Non-pigmented ciliary epithelial cell (primary cell): ENCODE data around the gene ANKRD12.

Experiments
- DNase-seq: peaks from one replicate; pipeline ENCODE4 v3.0.0-alpha.2; 2010; ENCODE audit warnings: low read depth

Gene ANKRD12

GRCh38 chr18:9188359-9189231, 52.0 kb downstream of the ANKRD12 start:
- no peak for DNase-seq

GRCh38 chr18:9189491-9189890, 52.9 kb downstream of the ANKRD12 start:
- DNase-seq, result no peak

- no peak for DNase-seq
Measured at GRCh38 chr18:9191658-9192256, 55.2 kb downstream of the ANKRD12 start.

DNA sequence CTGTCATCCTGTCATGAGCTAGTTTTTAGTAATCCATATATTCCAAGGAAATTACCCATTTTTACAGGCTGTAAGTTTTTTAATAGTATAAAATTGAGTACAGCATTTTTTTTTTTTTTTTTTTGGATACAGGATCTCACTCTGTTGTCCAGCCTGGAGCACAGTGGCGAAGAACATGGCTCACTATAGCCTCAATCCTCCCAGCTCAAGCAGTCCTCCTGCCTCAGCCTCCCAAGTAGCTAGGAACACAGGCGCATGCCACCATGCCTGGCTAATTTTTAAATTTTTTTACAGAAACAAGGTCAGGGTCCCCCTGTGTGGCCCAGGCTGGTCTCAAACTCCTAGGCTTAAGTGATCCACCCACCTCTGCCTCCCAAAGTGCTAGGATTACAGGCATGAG, 56.5 kb downstream of the ANKRD12 start:
- no peak for DNase-seq

DNA sequence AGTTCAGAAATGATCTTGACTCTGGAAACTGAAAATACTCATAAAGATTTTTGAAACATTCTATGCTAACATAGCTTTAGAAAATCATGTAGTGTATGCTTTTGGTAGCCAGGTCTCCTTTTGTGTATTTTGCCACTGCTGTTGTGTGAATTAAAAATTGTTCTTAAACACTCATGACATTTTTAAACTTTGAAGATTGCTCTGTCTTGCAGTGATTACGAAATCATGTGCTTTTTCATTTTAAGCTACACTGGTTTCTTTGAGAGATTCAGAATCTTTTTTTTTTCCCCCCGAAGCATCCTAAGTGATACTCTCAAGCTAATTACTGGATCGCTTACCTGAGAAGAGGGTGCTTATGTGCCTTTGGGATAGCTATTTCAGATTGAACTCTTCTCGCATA, 60.0 kb downstream of the ANKRD12 start:
- no peak for DNase-seq

DNA sequence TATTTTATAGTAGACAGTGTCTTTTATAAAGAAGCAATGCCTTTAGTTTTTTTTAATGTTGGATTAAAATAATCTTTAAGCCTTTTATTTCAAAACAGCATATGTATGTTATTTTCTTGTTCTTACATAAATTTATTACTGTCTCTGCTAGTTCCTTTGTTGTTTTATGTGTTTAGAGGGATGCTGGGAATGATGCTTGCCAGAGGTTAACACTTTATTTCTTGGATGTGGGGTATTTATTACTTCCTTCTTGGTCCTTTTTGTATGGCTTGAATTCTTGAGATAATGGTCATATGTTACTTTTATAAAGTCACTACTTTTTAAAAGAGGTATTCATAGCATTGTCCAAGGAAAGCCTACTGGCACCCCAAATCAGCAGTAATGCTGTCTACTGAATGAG, 63.1 kb downstream of the ANKRD12 start:
- no peak for DNase-seq

- DNase-seq, result no peak
Measured at GRCh38 chr18:9201224-9201623, 64.6 kb downstream of the ANKRD12 start.

- no peak for DNase-seq
Measured at GRCh38 chr18:9204659-9205058, 68.1 kb downstream of the ANKRD12 start.

GRCh38 chr18:9206421-9206820, 69.8 kb downstream of the ANKRD12 start:
- DNase-seq, result no peak

GRCh38 chr18:9209279-9209678, 72.7 kb downstream of the ANKRD12 start:
- DNase-seq, result no peak

- DNase-seq, result no peak
Measured at GRCh38 chr18:9210966-9211365, 74.4 kb downstream of the ANKRD12 start.

DNA sequence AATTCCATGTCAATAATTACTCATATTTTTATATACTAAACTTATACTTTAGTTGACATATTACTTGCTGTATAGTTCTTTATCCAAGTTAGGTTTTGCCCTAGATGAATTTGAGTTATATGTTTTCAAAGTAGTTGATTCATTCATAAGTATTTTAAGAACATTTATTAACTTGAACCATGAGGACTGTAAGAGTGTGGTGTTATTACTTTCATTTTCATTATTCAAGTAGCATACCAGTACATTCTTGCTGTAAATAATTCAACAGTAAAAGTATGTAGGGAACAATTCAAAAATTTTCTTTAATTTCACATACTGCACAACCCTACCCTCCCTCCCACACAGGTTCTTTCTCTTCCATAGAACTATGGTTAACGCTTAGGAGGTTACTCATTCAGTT, 75.4 kb downstream of the ANKRD12 start:
- no peak for DNase-seq

DNA sequence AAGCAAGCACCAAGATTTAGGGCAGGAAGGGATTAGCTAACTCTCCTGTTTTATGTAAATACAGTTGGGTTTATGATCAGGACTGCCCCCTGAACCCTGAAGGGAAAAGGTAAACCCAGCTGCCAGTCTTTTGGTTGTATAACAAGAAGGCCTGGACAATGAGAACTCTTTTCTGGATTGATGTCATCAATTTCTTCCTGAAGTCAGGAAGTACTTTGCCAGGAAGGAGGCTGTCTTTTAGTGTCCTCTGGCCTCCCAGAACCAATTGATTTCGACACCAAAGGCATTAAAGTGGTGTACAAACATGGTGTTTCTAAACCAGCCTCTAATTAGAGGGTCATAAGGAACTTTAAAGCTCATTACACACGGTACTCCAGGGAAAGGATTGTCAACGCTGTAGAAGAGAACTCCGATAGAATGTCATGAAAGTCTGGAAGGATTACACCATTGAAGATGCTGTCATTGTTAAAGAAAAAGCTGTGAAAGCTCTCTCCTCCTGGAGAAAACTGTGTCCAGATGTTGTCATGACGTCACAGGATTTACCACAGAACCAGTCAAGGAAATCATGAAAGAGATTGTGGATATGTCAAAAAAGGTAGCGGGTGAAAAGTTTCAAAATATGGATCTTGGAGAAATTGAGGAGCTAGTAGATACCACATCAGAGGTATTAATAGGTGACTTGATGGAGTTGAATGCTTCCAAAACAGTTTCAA, 78.8 kb downstream of the ANKRD12 start:
- no peak for DNase-seq

DNA sequence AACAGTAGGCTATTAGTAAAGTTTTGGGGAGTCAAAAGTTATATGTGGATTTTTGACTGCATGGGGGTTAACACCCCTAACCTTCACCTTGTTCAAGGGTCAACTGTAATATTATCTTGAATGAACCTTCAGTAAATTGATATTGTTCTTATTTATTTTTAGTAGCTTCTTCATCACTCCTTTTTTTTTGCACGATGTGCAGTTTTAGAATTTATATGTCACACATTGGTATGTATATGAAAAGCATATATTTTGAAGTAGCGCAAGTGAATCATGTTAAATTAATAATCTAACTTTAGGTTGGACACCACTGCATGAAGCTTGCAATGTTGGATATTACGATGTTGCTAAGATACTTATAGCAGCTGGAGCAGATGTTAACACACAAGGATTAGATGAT, 79.9 kb downstream of the ANKRD12 start:
- DNase-seq, result no peak

DNA sequence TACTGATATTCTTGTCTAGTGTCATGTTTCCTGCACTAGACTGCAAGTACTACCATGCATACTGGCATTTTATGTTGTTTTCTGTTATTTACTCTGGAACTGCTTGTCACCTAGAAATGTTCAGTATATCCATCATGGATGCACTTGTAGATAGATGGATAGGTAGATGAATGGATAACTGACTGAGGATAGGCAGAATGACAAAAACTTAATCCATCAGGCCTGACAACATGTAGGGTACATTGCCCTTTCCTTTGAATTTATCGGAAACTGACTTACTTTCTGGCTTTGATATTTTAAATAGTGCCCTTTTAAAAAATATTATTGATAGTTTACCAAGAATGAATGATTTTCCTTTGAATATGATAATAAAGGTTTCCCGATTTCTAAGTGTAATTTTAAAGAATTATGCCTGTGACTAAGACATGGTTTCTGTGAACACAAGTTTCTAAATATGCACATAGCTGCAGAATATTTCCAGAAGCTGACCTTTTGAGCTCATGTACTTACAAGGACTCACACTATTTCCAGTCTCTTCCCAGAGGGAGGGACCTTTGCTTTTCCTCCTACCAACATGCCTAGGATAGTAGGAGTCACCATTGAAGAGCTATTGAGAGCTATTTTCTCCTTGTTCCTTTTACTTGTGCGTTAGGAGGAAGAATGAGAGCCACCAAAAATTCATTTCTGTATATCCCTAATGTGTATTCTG, 81.3 kb downstream of the ANKRD12 start:
- DNase-seq, result no peak

GRCh38 chr18:9221040-9221439, 84.5 kb downstream of the ANKRD12 start:
- no peak for DNase-seq

DNA sequence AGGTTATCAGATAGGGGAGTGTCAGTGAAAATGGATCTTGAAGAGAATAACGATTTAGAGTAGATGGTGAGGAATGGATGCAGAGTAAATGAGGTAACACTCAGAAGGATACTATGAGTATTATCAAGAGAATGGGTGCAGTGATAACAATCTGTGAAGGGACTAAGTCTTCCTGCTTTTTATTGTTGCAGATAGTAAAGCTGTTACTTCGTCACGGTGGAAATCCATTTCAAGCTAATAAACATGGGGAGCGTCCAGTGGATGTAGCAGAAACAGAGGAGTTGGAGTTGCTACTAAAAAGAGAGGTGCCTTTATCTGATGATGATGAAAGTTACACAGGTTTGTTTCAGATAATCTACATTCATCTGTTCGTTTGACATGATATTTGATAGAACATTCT, 85.1 kb downstream of the ANKRD12 start:
- DNase-seq, result no peak

GRCh38 chr18:9223356-9223755, 86.8 kb downstream of the ANKRD12 start:
- DNase-seq, result no peak

DNA sequence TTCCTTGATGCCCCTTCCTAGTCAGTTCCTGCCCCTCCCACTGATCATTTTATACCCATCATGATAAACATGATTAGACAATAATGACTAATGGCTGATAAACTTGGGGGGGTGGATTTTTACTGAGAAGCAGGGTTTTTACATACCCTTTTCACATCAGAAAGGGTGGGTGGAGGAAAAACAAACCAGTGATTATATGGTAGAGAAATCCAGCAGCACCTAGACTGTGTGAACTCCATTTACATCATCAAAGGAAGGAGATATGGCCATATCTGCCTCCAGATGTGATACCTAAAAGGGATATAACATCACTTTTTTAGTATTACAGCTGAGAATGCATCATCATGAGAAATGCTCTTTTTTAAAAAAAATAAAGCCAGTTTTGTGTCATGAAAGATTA, 89.9 kb downstream of the ANKRD12 start:
- no peak for DNase-seq

DNA sequence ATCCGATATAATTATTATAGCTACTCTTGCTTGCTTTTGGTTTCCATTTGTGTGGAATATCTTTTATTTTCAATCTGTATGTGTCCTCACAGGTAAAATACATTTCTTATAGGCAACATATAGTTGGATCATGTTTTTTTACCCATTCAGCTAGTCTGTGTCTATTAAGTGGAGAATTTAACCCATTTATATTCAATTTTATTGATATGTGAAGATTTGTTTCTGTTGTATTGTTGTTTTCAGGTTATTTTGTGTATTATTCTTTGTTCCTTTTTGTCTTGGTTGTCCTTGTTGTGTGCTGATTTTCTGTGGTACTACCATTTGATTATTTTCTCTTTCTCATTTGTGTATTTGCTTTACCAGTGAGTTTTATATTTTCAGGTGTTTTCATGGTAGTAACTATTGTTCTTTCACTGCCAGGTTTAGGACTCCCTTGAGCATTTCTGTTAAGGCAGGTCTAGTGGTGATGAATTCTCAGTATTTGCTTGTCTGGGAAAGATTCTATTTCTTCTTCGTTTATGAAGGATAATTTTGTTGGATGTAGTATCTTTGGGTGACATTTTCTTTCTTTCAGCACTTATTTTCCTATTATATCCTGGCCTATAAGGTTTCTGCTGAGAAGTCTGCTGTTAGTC, 95.4 kb downstream of the ANKRD12 start:
- DNase-seq, result no peak

GRCh38 chr18:9232977-9233376, 96.4 kb downstream of the ANKRD12 start:
- DNase-seq, result no peak
